HEK293 (cell line): ENCODE results near the gene NEIL3.

Experiments
- CTCF ChIA-PET: fragments of 350-600 bp; formaldehyde crosslinking; extraction: SDS; loops from one replicate; lab custom pipeline; 2021; ENCODE audit warnings: antibody characterized with exemption; lab: Yijun Ruan, JAX
- POLR2A ChIA-PET: fragments of 300-600 bp; formaldehyde crosslinking; extraction: SDS; loops from one replicate; lab custom pipeline; 2020; ENCODE audit warnings: antibody characterized with exemption, inconsistent platforms; lab: Yijun Ruan, JAX
- H3K27ac ChIP-seq: fragments of 200-500 bp; sonication (Bioruptor generic); 2 replicates; pipeline ENCODE4 v1.5.1; 2014; ENCODE audit warnings: low read depth, low read length, control low read depth, inconsistent platforms; ENCODE audit errors: extremely low read depth
- H3K36me3 ChIP-seq, 2 experiments: fragments of 200-500 bp in 1 of 2; sonication (Bioruptor generic) in 1 of 2; 1 replicate in 1 of 2; 2 replicates in 1 of 2; pipeline ENCODE4 v1.5.1; 2014 to 2017; ENCODE audit warnings: inconsistent platforms in 2 of 2, low read length in 2 of 2; ENCODE audit not compliant: control insufficient read depth in 2 of 2, insufficient read depth in 1 of 2
- H3K4me1 ChIP-seq: fragments of 200-500 bp; sonication (Bioruptor generic); 2 replicates; pipeline ENCODE4 v1.5.1; 2014; ENCODE audit warnings: mild to moderate bottlenecking, low read length, inconsistent platforms; ENCODE audit not compliant: control insufficient read depth, insufficient read depth
- H3K4me3 ChIP-seq: 2 replicates; pipeline ENCODE4 v1.5.1; 2011; ENCODE audit warnings: low read depth, mild to moderate bottlenecking, control low read depth, low read length, moderate library complexity
- H3K9me3 ChIP-seq: fragments of 200-500 bp; sonication (Bioruptor generic); 2 replicates; pipeline ENCODE4 v1.5.1; 2014; ENCODE audit warnings: low read depth, low read length, inconsistent platforms; ENCODE audit not compliant: control insufficient read depth, insufficient read depth
- BCL11A ChIP-seq: fragments of 450-650 bp; formaldehyde crosslinking; IDR thresholded peaks from 2 replicates; pipeline ENCODE4 v1.5.1; 2016; ENCODE audit warnings: low read depth, missing biosample characterization, missing genetic modification characterization
- PRDM1 ChIP-seq: fragments of 450-650 bp; formaldehyde crosslinking; IDR thresholded peaks from 2 replicates; pipeline ENCODE4; 2016; ENCODE audit warnings: missing biosample characterization, missing genetic modification characterization
- ZNF239 ChIP-seq: fragments of 450-650 bp; formaldehyde crosslinking; IDR thresholded peaks from 2 replicates; pipeline ENCODE4 v1.5.1; 2016; ENCODE audit warnings: missing biosample characterization, missing genetic modification characterization
- ZNF266 ChIP-seq: fragments of 450-650 bp; formaldehyde crosslinking; IDR thresholded peaks from 2 replicates; pipeline ENCODE4 v1.5.1; 2016; ENCODE audit warnings: missing biosample characterization, missing genetic modification characterization, low read depth
- ZNF426 ChIP-seq: fragments of 450-650 bp; formaldehyde crosslinking; IDR thresholded peaks from 2 replicates; pipeline ENCODE4 v1.5.1; 2017; ENCODE audit warnings: missing biosample characterization, missing genetic modification characterization, mild to moderate bottlenecking, inconsistent platforms, moderate library complexity
- ZNF514 ChIP-seq: fragments of 450-650 bp; formaldehyde crosslinking; IDR thresholded peaks from 2 replicates; pipeline ENCODE4 v1.5.1; 2016; ENCODE audit warnings: missing biosample characterization, missing genetic modification characterization
- ZNF548 ChIP-seq: fragments of 450-650 bp; formaldehyde crosslinking; IDR thresholded peaks from 2 replicates; pipeline ENCODE4 v1.5.1; 2016; ENCODE audit warnings: missing biosample characterization, missing genetic modification characterization
- ZNF555 ChIP-seq: fragments of 450-650 bp; formaldehyde crosslinking; conservative IDR thresholded peaks from 2 replicates; pipeline ENCODE4 v1.5.1; 2017; ENCODE audit warnings: missing biosample characterization, mild to moderate bottlenecking, missing genetic modification characterization, inconsistent platforms
- ZNF558 ChIP-seq: fragments of 450-650 bp; formaldehyde crosslinking; IDR thresholded peaks from 2 replicates; pipeline ENCODE4 v1.5.1; 2016; ENCODE audit warnings: missing biosample characterization, missing genetic modification characterization
- ZNF623 ChIP-seq: fragments of 450-650 bp; formaldehyde crosslinking; IDR thresholded peaks from 2 replicates; pipeline ENCODE4 v1.5.1; 2016; ENCODE audit warnings: missing biosample characterization, missing genetic modification characterization
- ZNF629 ChIP-seq: fragments of 450-650 bp; formaldehyde crosslinking; IDR thresholded peaks from 2 replicates; pipeline ENCODE4 v1.5.1; 2017; ENCODE audit warnings: missing biosample characterization, missing genetic modification characterization
- ZNF654 ChIP-seq: fragments of 450-650 bp; formaldehyde crosslinking; IDR thresholded peaks from 2 replicates; pipeline ENCODE4 v1.5.1; 2016; ENCODE audit warnings: low read depth, missing biosample characterization, missing genetic modification characterization
- ZNF677 ChIP-seq: fragments of 450-650 bp; IDR thresholded peaks from 2 replicates; pipeline ENCODE4 v1.5.0; 2018; ENCODE audit warnings: missing biosample characterization, mild to moderate bottlenecking, missing genetic modification characterization, moderate library complexity
- ZSCAN23 ChIP-seq: fragments of 450-650 bp; formaldehyde crosslinking; IDR thresholded peaks from 2 replicates; pipeline ENCODE4 v1.5.1; 2016; ENCODE audit warnings: missing biosample characterization, missing genetic modification characterization
- TF ChIP-seq, protein P1 (sequence below): fragments of 450-650 bp; formaldehyde crosslinking; IDR thresholded peaks from 2 replicates; pipeline ENCODE4 v1.5.1; 2016; ENCODE audit warnings: missing biosample characterization, missing genetic modification characterization, borderline replicate concordance
- TF ChIP-seq, protein P2 (sequence below): fragments of 450-650 bp; formaldehyde crosslinking; optimal IDR thresholded peaks from 2 replicates; pipeline ENCODE3; 2016; ENCODE audit warnings: missing biosample characterization, mild to moderate bottlenecking, missing genetic modification characterization
- TF ChIP-seq, protein P3 (sequence below): fragments of 450-650 bp; formaldehyde crosslinking; IDR thresholded peaks from 2 replicates; pipeline ENCODE4 v1.5.1; 2016; ENCODE audit warnings: missing biosample characterization, missing genetic modification characterization
- TF ChIP-seq, protein P4 (sequence below): fragments of 450-650 bp; IDR thresholded peaks from 2 replicates; pipeline ENCODE4 v1.5.1; 2018; ENCODE audit warnings: missing biosample characterization, missing genetic modification characterization
- TF ChIP-seq, protein P5 (sequence below): fragments of 450-650 bp; IDR thresholded peaks from 2 replicates; pipeline ENCODE4 v1.5.1; 2018; ENCODE audit warnings: missing biosample characterization, mild to moderate bottlenecking, missing genetic modification characterization
- TF ChIP-seq, protein P6 (sequence below): fragments of 450-650 bp; formaldehyde crosslinking; IDR thresholded peaks from 2 replicates; pipeline ENCODE4 v1.5.1; 2017; ENCODE audit warnings: missing biosample characterization, missing genetic modification characterization
- TF ChIP-seq, protein P7 (sequence below): fragments of 450-650 bp; formaldehyde crosslinking; IDR thresholded peaks from 2 replicates; pipeline ENCODE4 v1.5.1; 2016; ENCODE audit warnings: missing biosample characterization, missing genetic modification characterization

NEIL3 gene

DNA sequence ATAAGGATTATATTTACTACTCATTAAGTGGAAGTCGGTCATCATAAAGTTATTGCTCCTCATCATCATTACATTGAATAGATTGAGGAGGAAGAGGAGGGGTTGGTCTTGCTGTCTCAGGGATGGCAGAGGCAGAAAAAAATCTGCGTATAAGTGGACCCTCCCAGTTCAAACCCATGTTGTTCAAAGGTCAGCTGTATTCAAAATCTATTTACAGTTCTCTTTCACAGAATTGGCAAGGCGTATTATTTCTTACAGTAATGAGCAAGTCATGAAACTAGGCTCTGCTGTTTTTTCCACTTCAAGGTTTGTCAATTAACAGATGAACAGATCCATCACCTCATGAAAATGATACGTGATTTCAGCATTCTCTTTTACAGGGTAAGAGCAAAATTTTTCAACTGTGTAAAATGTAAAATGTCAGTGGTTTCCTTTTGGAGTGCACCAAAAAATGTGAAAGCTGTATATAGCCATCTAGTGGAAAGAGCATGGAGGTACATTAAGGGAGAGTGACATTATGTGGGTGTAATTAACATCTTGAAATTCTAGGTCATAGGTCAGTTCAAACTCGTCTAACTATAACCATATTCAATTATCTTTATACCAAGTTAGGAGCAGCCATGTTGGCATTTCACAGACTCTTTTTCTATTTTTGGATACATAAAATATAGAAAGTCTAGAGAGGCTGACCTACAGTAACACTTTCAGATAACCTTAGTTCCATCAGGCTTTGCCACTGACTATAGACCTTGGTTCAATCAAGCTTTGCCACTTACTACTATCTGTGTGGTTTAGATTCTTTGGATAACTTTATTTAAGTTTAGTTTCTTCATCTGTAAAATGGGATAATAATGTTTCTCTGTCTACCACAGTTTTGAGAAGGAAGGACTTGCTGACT, 30.1 kb downstream of the NEIL3 start:
- no peak overlapping the region for H3K4me3 ChIP-seq
- ChIA-PET CTCF (interaction anchor here (0.5 to 2.5 kb wide), 6 partner anchors 24 to 225 kb away, joined by 3 to 11 read pairs (median 4); no protein-coding TSS in a partner anchor), POLR2A (interaction anchor here (1.5 kb wide), 1 partner anchor 30 kb away, joined by 6 read pairs; the partner anchor contains the start of gene NEIL3)
- peaks cover 6 to 55% of the 10 kb centered on the region in 2 experiments for H3K36me3 ChIP-seq
- no peak overlapping the region for H3K27ac ChIP-seq
- H3K4me1 ChIP-seq = no peaks in the 10 kb centered on the region
- no peak for TF ChIP-seq ZNF677
- TF ChIP-seq ZNF623 (tag by site-specific recombination) = no peak
- TF ChIP-seq, protein P1, sequence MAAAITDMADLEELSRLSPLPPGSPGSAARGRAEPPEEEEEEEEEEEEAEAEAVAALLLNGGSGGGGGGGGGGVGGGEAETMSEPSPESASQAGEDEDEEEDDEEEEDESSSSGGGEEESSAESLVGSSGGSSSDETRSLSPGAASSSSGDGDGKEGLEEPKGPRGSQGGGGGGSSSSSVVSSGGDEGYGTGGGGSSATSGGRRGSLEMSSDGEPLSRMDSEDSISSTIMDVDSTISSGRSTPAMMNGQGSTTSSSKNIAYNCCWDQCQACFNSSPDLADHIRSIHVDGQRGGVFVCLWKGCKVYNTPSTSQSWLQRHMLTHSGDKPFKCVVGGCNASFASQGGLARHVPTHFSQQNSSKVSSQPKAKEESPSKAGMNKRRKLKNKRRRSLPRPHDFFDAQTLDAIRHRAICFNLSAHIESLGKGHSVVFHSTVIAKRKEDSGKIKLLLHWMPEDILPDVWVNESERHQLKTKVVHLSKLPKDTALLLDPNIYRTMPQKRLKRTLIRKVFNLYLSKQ (tag by site-specific recombination) = no peak
- no peak for TF ChIP-seq ZNF558 (tag by site-specific recombination)
- TF ChIP-seq, protein P2, sequence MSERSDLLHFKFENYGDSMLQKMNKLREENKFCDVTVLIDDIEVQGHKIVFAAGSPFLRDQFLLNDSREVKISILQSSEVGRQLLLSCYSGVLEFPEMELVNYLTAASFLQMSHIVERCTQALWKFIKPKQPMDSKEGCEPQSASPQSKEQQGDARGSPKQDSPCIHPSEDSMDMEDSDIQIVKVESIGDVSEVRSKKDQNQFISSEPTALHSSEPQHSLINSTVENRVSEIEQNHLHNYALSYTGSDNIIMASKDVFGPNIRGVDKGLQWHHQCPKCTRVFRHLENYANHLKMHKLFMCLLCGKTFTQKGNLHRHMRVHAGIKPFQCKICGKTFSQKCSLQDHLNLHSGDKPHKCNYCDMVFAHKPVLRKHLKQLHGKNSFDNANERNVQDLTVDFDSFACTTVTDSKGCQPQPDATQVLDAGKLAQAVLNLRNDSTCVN = no peak
- peak; percentile 40 for TF ChIP-seq ZNF654 (tag by site-specific recombination)
- peak; percentile 42; the same call in 1 of the 2 replicates for TF ChIP-seq PRDM1 (tag by site-specific recombination)
- TF ChIP-seq ZNF426 (tag by site-specific recombination) = no peak
- TF ChIP-seq ZNF555 = no peak
- no peak for TF ChIP-seq ZNF514 (tag by site-specific recombination)
- TF ChIP-seq, protein P3, sequence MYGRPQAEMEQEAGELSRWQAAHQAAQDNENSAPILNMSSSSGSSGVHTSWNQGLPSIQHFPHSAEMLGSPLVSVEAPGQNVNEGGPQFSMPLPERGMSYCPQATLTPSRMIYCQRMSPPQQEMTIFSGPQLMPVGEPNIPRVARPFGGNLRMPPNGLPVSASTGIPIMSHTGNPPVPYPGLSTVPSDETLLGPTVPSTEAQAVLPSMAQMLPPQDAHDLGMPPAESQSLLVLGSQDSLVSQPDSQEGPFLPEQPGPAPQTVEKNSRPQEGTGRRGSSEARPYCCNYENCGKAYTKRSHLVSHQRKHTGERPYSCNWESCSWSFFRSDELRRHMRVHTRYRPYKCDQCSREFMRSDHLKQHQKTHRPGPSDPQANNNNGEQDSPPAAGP (tag by site-specific recombination) = no peak
- TF ChIP-seq ZNF548 (tag by site-specific recombination) = no peak
- TF ChIP-seq, protein P4, sequence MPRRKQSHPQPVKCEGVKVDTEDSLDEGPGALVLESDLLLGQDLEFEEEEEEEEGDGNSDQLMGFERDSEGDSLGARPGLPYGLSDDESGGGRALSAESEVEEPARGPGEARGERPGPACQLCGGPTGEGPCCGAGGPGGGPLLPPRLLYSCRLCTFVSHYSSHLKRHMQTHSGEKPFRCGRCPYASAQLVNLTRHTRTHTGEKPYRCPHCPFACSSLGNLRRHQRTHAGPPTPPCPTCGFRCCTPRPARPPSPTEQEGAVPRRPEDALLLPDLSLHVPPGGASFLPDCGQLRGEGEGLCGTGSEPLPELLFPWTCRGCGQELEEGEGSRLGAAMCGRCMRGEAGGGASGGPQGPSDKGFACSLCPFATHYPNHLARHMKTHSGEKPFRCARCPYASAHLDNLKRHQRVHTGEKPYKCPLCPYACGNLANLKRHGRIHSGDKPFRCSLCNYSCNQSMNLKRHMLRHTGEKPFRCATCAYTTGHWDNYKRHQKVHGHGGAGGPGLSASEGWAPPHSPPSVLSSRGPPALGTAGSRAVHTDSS (tag by site-specific recombination) = no peak
- no peaks in the 10 kb centered on the region for H3K9me3 ChIP-seq

DNA sequence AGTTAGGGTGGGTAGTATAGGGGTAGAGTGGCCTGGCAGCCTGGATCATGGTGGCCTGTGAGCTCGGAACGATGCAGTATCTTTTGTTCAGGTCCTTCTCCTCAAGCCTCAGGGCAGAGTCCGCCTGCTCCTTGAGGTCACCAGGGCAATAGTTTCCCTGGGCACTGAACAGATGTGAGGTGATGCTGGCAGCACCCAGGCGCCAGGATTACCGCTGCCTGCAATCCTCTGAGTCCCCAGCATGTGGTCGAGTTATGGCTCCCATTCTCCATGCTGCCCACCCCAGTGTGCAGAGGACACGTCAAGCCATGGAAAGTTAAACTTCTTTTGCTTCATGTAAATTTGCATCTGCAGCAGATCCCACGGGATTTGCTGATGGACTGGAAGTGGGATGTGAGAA, 38.7 kb downstream of the NEIL3 start:
- H3K4me1 ChIP-seq = no peaks in the 10 kb centered on the region
- no peaks in the 10 kb centered on the region for H3K9me3 ChIP-seq
- CTCF ChIA-PET = no interaction called here
- peaks cover 14 to 62% of the 10 kb centered on the region in 2 experiments for H3K36me3 ChIP-seq
- H3K27ac ChIP-seq = no peak overlapping the region
- no peak overlapping the region for H3K4me3 ChIP-seq
- no peak for TF ChIP-seq BCL11A (tag by site-specific recombination)
- TF ChIP-seq, protein P5, sequence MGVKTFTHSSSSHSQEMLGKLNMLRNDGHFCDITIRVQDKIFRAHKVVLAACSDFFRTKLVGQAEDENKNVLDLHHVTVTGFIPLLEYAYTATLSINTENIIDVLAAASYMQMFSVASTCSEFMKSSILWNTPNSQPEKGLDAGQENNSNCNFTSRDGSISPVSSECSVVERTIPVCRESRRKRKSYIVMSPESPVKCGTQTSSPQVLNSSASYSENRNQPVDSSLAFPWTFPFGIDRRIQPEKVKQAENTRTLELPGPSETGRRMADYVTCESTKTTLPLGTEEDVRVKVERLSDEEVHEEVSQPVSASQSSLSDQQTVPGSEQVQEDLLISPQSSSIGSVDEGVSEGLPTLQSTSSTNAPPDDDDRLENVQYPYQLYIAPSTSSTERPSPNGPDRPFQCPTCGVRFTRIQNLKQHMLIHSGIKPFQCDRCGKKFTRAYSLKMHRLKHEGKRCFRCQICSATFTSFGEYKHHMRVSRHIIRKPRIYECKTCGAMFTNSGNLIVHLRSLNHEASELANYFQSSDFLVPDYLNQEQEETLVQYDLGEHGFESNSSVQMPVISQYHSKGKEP (tag by site-specific recombination) = no peak
- no peak for TF ChIP-seq ZNF239 (tag by site-specific recombination)
- no peak for TF ChIP-seq ZSCAN23 (tag by site-specific recombination)
- no peak for TF ChIP-seq ZNF266
- TF ChIP-seq, protein P6, sequence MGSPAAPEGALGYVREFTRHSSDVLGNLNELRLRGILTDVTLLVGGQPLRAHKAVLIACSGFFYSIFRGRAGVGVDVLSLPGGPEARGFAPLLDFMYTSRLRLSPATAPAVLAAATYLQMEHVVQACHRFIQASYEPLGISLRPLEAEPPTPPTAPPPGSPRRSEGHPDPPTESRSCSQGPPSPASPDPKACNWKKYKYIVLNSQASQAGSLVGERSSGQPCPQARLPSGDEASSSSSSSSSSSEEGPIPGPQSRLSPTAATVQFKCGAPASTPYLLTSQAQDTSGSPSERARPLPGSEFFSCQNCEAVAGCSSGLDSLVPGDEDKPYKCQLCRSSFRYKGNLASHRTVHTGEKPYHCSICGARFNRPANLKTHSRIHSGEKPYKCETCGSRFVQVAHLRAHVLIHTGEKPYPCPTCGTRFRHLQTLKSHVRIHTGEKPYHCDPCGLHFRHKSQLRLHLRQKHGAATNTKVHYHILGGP = no peak
- no peak for TF ChIP-seq ZNF629 (tag by site-specific recombination)
- TF ChIP-seq, protein P7, sequence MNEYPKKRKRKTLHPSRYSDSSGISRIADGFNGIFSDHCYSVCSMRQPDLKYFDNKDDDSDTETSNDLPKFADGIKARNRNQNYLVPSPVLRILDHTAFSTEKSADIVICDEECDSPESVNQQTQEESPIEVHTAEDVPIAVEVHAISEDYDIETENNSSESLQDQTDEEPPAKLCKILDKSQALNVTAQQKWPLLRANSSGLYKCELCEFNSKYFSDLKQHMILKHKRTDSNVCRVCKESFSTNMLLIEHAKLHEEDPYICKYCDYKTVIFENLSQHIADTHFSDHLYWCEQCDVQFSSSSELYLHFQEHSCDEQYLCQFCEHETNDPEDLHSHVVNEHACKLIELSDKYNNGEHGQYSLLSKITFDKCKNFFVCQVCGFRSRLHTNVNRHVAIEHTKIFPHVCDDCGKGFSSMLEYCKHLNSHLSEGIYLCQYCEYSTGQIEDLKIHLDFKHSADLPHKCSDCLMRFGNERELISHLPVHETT (tag by site-specific recombination) = no peak
- POLR2A ChIA-PET = no interaction called here
